Central memory CD8-positive, alpha-beta T cell (primary cell): ENCODE results near the gene AIPL1.
"Not testable (repeated sequence)": the region's sequence is repeated elsewhere in the genome, so short reads cannot be mapped to it uniquely, and the experiment has no call there.

Source experiments
- ATAC-seq: fragments of 150-1000 bp; cut with Tn5 transposase; replicated peaks from 2 replicates; pipeline ENCODE4 v1.10.0; 2022; ENCODE audit warnings: mild to moderate bottlenecking, moderate FRiP score, moderate number of reproducible peaks; ENCODE audit not compliant: poor library complexity, severe bottlenecking; ENCODE audit errors: extremely low read depth
- DNase-seq, 2 donors: peaks; one replicate each; pipeline ENCODE4 v3.0.0; 2021; ENCODE audit warnings: low spot score in 2 of 2
- H3K27ac Mint-ChIP-seq: one replicate; pipeline ENCODE4 v1.8.0; 2022; ENCODE audit warnings: low read depth, mild to moderate bottlenecking, moderate library complexity, mixed read lengths
- H3K27me3 Mint-ChIP-seq: one replicate; pipeline ENCODE4 v1.8.0; 2022; ENCODE audit warnings: mixed read lengths
- H3K36me3 Mint-ChIP-seq: one replicate; pipeline ENCODE4 v1.8.0; 2022; ENCODE audit warnings: mild to moderate bottlenecking, moderate library complexity, mixed read lengths; ENCODE audit not compliant: insufficient read depth
- H3K4me1 Mint-ChIP-seq: one replicate; pipeline ENCODE4 v1.8.0; 2022; ENCODE audit warnings: mixed read lengths
- H3K4me3 Mint-ChIP-seq: one replicate; pipeline ENCODE4 v1.8.0; 2022; ENCODE audit warnings: mild to moderate bottlenecking, moderate library complexity, mixed read lengths
- H3K9me3 Mint-ChIP-seq: one replicate; pipeline ENCODE4 v1.8.0; 2022; ENCODE audit warnings: mixed read lengths

AIPL1 gene, protein sequence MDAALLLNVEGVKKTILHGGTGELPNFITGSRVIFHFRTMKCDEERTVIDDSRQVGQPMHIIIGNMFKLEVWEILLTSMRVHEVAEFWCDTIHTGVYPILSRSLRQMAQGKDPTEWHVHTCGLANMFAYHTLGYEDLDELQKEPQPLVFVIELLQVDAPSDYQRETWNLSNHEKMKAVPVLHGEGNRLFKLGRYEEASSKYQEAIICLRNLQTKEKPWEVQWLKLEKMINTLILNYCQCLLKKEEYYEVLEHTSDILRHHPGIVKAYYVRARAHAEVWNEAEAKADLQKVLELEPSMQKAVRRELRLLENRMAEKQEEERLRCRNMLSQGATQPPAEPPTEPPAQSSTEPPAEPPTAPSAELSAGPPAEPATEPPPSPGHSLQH

DNA sequence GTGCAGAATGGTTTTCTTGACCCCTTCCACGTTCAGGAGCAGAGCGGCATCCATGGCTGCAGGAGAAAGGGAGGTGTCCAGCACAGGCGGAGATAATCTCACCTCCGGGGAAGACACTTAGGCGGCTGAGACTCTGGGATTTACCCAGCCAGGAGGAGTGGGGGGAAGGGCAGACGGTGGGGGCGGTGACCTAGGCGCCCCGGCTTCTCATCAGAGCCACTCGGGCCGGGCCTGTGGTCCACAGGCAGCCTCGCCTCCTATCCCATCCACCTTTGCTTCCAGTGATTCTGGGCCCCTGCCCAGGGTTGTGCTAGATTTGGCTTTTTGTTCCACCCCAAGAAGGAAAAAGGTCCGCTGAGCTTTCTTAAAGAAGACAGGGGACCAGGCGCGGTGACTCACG, at the start of gene AIPL1:
AIPL1 (minus strand) TSS at position 71 of the 400 bp plus-strand sequence; CDS start at position 54, 17 bp downstream.
- peaks cover 40% of the 10 kb centered on the region for H3K27me3 Mint-ChIP-seq

DNA sequence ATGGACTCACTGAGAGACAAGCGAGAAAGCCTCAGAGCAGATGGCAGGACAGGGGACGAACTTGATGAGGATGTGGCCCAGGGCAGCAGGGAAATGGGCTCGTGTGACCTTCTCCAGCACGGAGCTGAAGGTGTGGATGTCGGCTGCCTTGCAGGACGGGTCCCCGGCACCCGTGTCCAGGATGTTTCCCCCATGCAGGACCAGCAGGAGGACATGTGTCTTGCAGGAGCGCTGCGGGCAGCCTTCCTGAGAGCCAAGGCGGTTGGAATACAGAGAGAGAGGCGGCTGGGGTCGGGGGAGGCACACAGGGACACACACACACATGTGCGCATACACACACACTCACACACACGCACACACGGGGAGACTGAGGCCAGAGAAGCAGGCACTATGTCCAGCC, 48.6 kb upstream of the AIPL1 start:
- DNase-seq: no peak
- peaks cover 2% of the 10 kb centered on the region for H3K36me3 Mint-ChIP-seq
- no peaks in the 10 kb centered on the region for H3K4me1 Mint-ChIP-seq
- H3K9me3 Mint-ChIP-seq: no peaks in the 10 kb centered on the region
- H3K27me3 Mint-ChIP-seq: peaks cover 57% of the 10 kb centered on the region
- no peak overlapping the region for H3K27ac Mint-ChIP-seq
- no peak for ATAC-seq
- no peak overlapping the region for H3K4me3 Mint-ChIP-seq

More for the DNA sequence above, at the start of gene AIPL1:
- Mint-ChIP-seq H3K4me1 (peaks cover 5% of the 10 kb centered on the region), H3K27ac (no peak within 1 kb of the TSS), H3K9me3 (no peaks in the 10 kb centered on the region), H3K4me3 (no peak within 1 kb of the TSS), H3K36me3 (peaks cover 3% of the 10 kb centered on the region)
- ATAC-seq (no peak), DNase-seq (no peak)

DNA sequence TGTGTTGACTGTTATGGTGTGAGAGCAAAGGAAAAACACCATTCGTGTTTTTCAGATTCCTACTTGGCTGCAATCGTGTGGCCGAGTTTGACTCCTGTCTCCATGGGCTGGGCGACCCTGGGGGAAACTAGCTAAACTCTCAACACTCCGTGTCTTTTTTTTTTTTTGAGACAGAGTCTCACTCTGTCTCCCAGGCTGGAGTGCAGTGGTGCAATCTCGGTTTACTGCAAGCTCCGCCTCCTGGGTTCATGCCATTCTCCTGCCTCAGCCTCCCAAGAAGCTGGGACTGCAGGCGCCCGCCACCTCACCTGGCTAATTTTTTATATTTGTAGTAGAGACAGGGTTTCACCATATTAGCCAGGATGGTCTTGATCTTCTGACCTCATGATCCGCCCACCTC, 47.9 kb upstream of the AIPL1 start:
- not testable (repeated sequence) for H3K4me1 Mint-ChIP-seq, H3K9me3 Mint-ChIP-seq, ATAC-seq, DNase-seq, H3K27ac Mint-ChIP-seq, H3K4me3 Mint-ChIP-seq, H3K36me3 Mint-ChIP-seq
- peaks cover 49% of the 10 kb centered on the region for H3K27me3 Mint-ChIP-seq

DNA sequence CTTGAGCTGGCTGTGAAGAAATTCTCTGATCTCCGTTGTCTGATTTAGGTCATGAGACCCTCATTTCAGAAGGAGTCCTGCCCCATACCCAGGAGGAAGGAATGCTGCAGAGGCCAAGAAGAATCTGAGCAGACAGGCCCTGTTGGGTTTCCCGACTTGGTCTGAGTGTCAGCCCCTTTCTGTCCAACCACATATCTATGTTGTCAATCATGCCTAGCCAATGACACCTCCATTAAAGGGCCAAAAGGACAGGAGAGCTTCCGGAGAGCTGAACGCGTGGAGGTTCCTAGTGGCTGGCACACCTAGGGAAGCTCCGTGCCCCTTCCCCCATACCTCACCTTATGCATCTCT, 47.2 kb upstream of the AIPL1 start:
- Mint-ChIP-seq H3K27ac (no peak overlapping the region), H3K4me1 (no peaks in the 10 kb centered on the region), H3K4me3 (no peak overlapping the region), H3K9me3 (no peaks in the 10 kb centered on the region), H3K27me3 (peaks cover 45% of the 10 kb centered on the region), H3K36me3 (peaks cover 2% of the 10 kb centered on the region)
- ATAC-seq: no peak
- DNase-seq: no peak

DNA sequence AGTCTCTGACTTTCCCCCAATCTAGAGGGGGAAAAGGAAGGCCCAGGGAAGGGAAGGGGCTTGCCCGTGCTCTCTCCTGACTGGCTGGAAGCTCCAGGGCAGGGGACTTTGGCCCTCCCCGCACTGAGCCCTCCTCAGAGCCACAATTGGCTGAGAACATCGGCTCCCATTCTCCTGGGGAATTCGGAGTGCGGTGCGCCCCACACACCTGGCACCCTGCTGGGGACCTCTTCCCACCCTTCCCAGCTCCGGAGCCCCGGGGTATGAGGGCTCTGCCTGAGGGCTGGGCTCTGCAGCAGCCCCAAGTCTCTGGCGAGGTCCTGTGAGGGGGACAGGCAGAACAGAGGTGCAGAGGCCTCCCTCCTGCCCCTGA, 45.4 kb upstream of the AIPL1 start:
- DNase-seq: no peak
- no peak for ATAC-seq
- Mint-ChIP-seq H3K27ac (no peak overlapping the region), H3K36me3 (peaks cover 2% of the 10 kb centered on the region), H3K4me3 (no peak overlapping the region), H3K4me1 (no peaks in the 10 kb centered on the region), H3K9me3 (no peaks in the 10 kb centered on the region), H3K27me3 (peaks cover 32% of the 10 kb centered on the region)

DNA sequence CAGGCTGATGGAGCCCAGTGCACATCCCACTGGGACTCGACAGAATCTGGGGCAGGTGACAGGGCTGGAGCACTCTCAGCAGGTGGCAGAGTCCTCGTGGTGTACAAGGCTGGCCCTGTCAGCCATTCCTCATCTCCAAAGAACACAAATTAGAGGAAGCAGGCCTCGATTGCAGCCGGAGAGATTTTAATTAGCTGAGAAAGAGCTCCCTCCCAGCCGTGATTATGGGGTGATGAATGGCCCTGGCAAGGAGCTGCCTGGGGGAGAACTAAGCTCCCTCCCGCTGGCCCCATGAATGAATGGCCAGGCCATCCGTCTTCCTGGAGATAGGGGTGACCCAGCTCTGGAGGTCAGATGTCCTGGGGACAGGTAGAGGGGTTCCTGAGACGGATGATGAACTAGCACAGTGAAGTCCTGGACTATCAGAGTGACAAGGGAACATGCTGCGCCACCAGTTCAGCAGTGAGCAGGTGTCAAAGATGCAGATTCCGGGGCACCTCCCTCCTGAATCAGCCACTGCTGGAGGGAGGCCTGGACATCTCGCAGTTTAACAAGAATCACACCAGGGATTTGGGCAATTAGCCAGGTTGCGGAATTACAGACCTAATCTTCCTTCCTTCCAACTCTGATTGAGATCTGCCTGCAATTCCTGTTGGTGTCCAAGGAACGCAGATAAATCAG, 44.8 kb upstream of the AIPL1 start:
- peaks cover under 1% of the 10 kb centered on the region for H3K36me3 Mint-ChIP-seq
- H3K4me3 Mint-ChIP-seq: no peak overlapping the region
- H3K4me1 Mint-ChIP-seq: no peaks in the 10 kb centered on the region
- DNase-seq (no peak), ATAC-seq (no peak)
- H3K27ac Mint-ChIP-seq: no peak overlapping the region
- H3K27me3 Mint-ChIP-seq: peaks cover 32% of the 10 kb centered on the region
- H3K9me3 Mint-ChIP-seq: no peaks in the 10 kb centered on the region

DNA sequence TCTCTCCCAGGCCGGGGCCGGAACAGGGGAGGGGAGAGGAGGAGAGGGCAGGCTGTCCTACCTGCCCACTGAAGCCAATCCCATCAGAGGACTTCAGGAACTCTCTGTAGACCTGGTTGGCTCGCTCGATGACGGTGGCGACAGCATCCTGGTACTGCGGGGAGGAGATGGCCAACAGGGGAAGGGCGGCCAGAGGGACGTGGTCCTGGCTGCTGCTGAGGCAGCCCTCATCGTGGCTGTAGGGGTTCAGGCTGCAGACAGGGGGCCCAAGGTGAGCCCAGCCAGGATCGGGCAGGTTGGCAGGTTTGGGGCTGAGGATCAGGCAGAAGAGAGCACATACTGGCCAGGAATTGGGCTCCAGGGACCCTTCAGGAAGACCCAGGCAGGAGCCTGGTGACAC, 43.6 kb upstream of the AIPL1 start:
- Mint-ChIP-seq H3K9me3 (no peaks in the 10 kb centered on the region), H3K4me3 (no peak overlapping the region), H3K4me1 (no peaks in the 10 kb centered on the region), H3K27me3 (peaks cover 24% of the 10 kb centered on the region), H3K27ac (no peak overlapping the region), H3K36me3 (no peaks in the 10 kb centered on the region)
- ATAC-seq (no peak), DNase-seq (no peak)

DNA sequence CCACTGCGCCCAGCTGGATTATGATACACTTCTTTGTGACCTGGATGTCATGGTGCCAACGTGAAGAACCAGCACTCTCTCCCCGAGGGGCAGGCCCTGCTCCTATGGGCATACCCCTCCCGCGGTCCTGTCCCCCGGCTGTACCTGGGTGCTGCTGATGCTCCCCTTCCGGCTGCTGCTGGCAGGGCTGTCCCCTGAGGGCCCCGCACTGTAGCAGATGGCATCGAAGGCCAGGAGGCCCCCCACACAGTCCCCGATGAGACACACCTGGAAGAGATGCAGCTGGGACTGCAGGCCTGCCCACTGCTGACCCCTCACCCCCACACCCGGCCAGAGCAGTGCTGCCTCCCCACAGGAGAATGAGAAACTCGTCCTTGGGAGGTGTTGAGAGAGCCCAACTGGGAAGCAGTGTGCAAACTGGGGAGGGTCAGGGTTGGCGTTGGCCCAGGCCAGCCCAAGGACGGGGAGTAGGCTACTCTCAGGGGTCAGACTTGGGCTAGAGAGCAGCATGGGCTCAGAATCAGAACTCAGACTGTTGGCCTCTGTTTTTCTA, 43.0 kb upstream of the AIPL1 start:
- peaks cover 2% of the 10 kb centered on the region for H3K36me3 Mint-ChIP-seq
- peaks cover 4% of the 10 kb centered on the region for H3K4me1 Mint-ChIP-seq
- no peaks in the 10 kb centered on the region for H3K9me3 Mint-ChIP-seq
- peaks cover 18% of the 10 kb centered on the region for H3K27me3 Mint-ChIP-seq
- H3K27ac Mint-ChIP-seq: no peak overlapping the region
- H3K4me3 Mint-ChIP-seq: no peak overlapping the region
- ATAC-seq: no peak
- no peak for DNase-seq

DNA sequence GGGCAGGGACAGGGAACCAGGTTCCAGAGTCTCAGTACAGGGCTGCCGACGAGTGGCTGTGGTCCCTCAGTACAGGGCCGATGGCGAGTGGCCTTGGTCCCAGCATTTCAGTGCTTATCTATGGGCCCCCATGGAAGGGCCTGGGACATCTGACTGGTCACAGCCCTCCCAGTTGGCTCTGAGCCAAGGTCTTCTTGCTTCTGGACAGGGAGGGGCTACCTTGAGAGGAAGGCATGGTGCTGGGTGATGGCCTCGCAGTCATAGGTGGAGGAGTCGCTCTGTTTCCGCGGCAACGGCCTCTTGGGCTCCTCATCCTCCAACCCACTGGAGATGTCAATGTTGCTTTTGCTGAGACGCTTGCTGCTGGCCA, 41.9 kb upstream of the AIPL1 start:
- H3K27me3 Mint-ChIP-seq: peaks cover 10% of the 10 kb centered on the region
- no peak overlapping the region for H3K4me3 Mint-ChIP-seq
- H3K9me3 Mint-ChIP-seq: no peaks in the 10 kb centered on the region
- no peak overlapping the region for H3K27ac Mint-ChIP-seq
- H3K36me3 Mint-ChIP-seq: peaks cover 2% of the 10 kb centered on the region
- peaks cover 6% of the 10 kb centered on the region for H3K4me1 Mint-ChIP-seq
- ATAC-seq (no peak), DNase-seq (no peak)

DNA sequence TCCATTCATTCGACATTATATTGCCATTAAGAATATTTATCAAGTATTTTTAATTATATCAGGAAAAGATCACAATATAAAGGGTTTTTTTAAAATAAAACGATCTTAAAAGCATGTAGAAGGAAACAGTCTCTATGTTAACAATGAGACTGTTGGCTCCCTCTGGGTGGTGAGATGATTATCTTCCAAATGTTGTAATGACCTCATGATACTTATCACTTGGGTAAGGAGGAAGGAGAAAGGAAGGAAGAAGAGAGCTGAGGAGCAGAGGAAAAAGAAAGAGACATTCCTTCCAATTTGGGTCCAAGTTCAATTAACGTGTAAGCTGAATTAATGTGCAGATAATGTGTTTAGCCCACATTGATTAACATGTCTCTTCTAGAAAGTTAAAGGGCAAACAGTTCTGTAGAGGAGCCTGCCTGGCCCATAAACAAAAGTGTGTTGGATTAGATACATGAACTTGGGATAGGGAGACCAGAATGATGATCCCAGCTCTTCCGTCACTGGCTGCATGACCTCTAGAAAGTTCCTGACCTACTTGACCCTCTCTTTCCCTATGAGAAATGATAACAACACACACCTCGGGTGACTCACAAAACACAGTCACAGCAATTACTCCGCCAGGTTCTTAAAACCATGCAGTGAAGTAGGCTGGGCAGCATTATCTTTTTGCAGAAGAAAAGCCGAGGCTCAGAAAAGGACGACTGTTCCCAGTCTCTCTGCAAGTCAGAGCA, 41.3 kb upstream of the AIPL1 start:
- Mint-ChIP-seq H3K27ac (no peak overlapping the region), H3K9me3 (no peaks in the 10 kb centered on the region), H3K36me3 (peaks cover 2% of the 10 kb centered on the region), H3K4me1 (peaks cover 6% of the 10 kb centered on the region), H3K4me3 (no peak overlapping the region), H3K27me3 (peaks cover 4% of the 10 kb centered on the region)
- DNase-seq (no peak), ATAC-seq (no peak)

DNA sequence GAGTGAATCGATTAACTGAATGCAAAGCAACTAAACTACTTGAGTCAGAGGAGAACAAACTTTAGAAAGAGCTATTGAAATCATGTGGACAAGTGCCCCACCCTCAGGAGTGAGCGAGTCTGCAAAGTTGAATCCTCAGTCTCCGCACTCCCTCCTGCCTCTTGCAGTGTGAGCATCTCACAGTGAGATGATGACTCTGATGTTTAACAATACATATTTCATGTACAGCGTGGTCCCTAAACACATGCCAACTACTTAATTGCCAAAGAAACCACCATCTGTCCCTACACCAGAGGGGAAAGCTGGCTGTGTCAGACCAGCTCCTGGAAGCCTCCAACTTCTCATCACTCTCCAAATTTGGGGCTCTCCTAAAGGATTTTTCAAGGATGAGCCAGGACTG, 40.5 kb upstream of the AIPL1 start:
- no peak overlapping the region for H3K4me3 Mint-ChIP-seq
- no peaks in the 10 kb centered on the region for H3K9me3 Mint-ChIP-seq
- ATAC-seq: no peak
- peaks cover 2% of the 10 kb centered on the region for H3K36me3 Mint-ChIP-seq
- H3K4me1 Mint-ChIP-seq: peaks cover 6% of the 10 kb centered on the region
- H3K27me3 Mint-ChIP-seq: no peaks in the 10 kb centered on the region
- no peak for DNase-seq
- H3K27ac Mint-ChIP-seq: no peak overlapping the region

DNA sequence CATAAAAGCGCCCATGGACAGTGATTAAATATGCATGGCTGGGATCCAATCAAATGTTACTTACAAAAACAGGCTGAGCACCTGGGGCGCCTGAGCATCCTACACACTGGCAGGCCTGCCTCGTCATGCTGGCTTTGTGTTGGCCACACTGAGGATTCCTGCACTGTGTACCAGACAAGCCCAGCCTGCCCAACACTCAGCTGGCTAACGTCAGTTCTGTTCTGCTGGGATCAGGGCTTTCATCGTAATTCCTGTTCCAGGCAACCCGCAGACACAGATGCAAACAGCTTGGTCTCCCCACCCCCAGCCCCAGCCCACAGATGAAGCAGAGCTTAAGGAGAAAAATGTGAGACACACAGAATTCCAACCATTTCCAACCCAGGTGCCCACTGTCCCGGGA, 40.0 kb upstream of the AIPL1 start:
- Mint-ChIP-seq H3K27me3 (peaks cover 2% of the 10 kb centered on the region), H3K27ac (no peak overlapping the region), H3K4me1 (peaks cover 6% of the 10 kb centered on the region)

More for the DNA sequence above, 40.0 kb upstream of the AIPL1 start:
- Mint-ChIP-seq H3K36me3 (peaks cover 2% of the 10 kb centered on the region), H3K9me3 (no peaks in the 10 kb centered on the region), H3K4me3 (no peak overlapping the region)
- ATAC-seq (no peak), DNase-seq (no peak)
